ENCODE measurements around the gene SCAMP1. TPM values are rescaled to one million over a fixed set of nuclear protein-coding genes. Genes with fewer than 3 reads are reported as not detected.

SCAMP1 gene
- total RNA-seq, 1 donor from 2014 or later, result 23.9 TPM

DNA sequence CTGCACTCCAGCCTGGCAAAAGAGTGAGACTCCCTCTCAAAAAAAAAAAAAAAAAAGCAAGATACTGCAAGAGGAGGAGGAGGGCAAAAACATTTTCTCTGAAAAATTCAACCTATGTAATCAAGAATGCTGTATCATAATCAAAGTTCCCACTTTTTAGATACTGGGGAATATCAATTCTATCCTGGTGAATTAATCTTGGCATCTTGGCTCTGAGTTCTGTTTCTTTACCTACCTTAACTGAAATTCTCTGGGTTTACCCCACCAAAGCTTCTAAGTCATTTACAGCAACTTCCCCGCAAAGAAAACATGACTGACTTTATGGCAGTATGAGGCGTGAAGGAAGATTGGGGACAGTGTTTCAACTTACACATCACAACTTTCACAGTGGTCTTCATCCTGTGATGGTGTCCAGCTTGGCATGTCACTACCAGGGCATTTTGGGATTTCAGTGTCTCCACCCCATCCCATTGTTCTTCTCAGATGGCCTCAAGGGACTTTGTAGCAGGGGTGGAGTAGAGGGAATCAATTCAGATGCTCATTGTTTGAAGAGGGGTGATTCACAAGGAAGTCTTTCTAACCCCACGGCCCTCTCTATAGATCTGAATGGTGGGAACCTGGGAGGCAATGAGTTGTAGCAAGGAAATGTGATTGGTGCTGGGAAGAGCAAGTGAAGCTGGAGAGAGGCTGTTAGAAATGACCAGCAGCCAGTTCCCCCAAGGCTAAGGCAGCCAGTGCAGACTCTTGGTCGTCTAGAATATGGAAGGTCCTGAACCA, 130.5 kb downstream of the SCAMP1 start:
- TF ChIP-seq, protein P1, sequence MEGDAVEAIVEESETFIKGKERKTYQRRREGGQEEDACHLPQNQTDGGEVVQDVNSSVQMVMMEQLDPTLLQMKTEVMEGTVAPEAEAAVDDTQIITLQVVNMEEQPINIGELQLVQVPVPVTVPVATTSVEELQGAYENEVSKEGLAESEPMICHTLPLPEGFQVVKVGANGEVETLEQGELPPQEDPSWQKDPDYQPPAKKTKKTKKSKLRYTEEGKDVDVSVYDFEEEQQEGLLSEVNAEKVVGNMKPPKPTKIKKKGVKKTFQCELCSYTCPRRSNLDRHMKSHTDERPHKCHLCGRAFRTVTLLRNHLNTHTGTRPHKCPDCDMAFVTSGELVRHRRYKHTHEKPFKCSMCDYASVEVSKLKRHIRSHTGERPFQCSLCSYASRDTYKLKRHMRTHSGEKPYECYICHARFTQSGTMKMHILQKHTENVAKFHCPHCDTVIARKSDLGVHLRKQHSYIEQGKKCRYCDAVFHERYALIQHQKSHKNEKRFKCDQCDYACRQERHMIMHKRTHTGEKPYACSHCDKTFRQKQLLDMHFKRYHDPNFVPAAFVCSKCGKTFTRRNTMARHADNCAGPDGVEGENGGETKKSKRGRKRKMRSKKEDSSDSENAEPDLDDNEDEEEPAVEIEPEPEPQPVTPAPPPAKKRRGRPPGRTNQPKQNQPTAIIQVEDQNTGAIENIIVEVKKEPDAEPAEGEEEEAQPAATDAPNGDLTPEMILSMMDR (conservative IDR thresholded peaks at IDR 0.05; ENCODE audit: low read depth, low read length), result no peak
- DNase-seq (ENCODE audit: low read depth), result no peak
- no peak overlapping the region for H3K4me3 ChIP-seq (ENCODE audit: low read depth, low read length)

DNA sequence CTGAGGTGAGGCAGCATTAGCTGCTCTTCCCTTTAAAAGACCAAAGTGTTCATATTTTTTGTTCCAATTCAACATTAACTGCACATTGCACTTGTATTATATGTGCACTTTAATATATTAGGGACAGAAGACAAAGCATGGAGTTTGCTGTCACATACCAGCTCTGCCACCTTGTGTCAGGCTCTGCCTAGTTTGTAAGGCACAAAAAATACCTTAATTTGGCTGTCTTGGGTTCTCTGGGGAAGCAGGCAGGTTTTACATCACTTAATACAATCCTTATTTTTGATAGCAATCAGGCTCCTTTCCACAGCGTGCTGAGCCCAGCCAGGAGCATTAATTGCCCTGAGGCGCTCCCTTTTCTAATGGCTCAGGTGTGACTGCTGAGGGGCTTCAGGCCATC, 131.8 kb downstream of the SCAMP1 start:
- TF ChIP-seq, protein P1 (conservative IDR thresholded peaks at IDR 0.05; ENCODE audit: low read depth, low read length), result no peak
- DNase-seq (ENCODE audit: low read depth), result no peak
- H3K4me3 ChIP-seq (ENCODE audit: low read depth, low read length), result no peak overlapping the region

DNA sequence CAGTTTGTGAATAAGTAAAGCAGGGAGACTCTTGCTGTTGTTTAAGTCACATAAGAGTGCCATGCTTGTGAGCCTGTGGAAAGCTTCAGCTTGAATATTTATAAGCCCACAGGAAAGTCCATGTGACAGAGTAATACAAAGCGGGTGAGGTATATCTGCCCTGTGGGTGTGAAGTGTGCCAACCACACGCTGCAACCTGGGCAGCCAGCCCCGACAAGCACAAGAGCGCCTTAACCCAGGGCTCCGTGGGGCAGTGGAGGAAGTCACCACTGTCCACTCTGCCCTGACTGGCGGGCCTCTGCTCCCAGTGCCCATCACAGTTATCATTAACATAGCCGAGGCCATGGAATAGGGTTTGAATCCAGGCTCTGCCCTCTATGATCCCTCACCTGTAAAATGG, 132.2 kb downstream of the SCAMP1 start:
- no peak for DNase-seq (ENCODE audit: low read depth)
- H3K4me3 ChIP-seq (ENCODE audit: low read depth, low read length), result no peak overlapping the region
- TF ChIP-seq, protein P1 (conservative IDR thresholded peaks at IDR 0.05; ENCODE audit: low read depth, low read length), result no peak

DNA sequence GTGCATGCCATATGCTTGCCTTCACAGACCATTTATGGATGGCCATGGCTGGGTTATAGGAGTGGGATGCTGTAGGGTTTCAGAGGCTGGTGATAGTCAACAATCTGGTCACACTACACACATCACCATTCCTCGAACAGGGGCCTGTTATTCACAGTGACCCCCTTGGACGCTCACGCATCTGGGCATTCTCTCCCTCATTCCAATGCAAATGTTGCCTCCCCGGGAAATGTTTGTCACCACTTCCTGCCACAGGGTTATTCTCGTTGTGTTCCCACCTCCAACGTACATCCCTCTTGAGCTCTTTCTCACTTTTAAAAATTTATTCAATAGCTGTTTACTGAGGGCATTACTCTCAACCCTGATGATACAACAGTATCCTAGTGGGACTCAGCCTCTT, 135.4 kb downstream of the SCAMP1 start:
- no peak for DNase-seq (ENCODE audit: low read depth)
- H3K4me3 ChIP-seq (ENCODE audit: low read depth, low read length), result no peak overlapping the region
- TF ChIP-seq, protein P1 (conservative IDR thresholded peaks at IDR 0.05; ENCODE audit: low read depth, low read length), result no peak

DNA sequence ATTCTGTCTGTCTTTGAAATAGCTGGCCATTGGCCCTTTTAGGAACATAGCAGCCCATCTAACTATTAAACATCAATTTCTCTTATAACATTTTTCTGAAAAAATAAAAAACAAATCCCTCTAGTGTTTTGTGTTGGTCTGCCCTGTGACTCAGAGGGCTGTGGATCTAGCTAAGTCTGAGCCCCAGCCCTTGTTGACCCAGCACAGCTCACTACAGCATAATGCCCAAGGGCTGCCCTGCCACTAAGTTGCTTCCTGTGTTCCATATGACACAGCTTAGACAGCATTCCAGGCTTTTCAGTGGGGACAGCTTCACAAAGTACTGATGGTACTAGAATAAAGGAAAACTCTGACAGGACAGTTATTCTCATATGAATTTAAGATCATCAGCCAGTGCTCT, 136.0 kb downstream of the SCAMP1 start:
- H3K4me3 ChIP-seq (ENCODE audit: low read depth, low read length), result no peak overlapping the region
- TF ChIP-seq, protein P1 (conservative IDR thresholded peaks at IDR 0.05; ENCODE audit: low read depth, low read length), result no peak
- DNase-seq (ENCODE audit: low read depth), result no peak

DNA sequence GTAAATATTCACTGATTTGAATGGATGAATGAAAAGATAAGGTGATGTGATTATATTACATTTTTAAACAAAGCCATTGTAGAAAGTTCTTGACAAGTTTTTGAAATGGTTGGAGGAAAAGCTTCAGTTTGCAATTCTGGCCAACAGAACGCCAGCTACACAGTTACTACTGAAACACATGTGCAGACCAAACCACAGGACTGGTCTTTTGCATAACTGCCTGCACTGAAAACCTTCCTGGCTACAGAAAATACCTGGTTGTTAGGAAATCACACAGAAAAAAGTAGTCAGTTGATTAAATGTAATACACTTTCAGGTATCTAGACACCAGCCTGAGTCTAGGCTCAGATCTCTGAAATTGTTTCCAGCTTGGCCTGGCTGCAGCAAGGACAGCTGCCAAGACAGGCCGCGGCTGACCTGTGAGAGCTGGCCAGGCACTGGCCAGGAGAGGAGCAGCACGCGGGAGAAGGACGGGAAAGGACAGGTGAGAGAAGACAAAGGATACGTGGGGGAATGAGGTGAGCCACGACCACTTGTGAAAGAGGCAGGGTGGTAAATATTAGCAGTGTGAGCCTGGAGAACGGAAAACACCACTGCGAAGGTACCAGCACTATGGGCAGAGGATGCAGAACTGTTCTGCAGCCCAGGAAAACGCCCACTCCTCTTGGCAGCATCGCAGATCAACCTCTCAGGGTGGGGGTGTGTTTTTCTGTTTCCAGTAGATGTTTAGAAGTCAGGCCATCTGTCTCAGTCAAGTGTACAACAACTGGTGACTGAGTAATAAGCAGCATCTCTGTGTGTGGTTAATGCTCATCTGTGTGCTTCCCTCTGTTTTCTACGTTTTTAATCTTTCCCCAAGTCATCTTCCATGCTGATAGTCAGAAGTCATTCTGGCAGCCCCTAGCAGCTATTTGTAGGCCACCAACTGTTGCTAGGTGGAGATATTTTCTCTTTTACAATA, 137.4 kb downstream of the SCAMP1 start:
- TF ChIP-seq, protein P1 (conservative IDR thresholded peaks at IDR 0.05; ENCODE audit: low read depth, low read length), result no peak
- H3K4me3 ChIP-seq (ENCODE audit: low read depth, low read length), result no peak overlapping the region
- no peak for DNase-seq (ENCODE audit: low read depth)
